ENCODE results near the gene ZFR2.

Gene ZFR2

DNA sequence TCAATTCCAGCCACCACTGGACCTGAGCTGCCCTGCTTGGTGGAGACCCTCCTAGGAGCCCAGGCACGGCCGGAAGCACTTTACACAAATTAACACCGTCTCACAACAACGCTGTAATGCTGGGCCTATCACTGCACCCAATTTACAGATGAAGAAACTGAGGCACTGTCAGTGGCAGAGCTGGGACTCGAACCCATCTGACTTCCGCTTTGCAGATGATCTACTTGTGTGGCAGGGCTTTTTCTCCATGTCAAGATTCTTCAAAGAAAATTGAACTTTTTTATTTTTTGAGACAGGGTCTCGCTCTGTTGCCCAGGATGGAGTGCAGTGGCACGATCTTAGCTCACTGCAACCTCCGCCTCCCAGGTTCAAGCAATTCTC is 33.8 kb downstream of the ZFR2 start:
- TF ChIP-seq TAF1 (IDR thresholded peaks at IDR 0.05; ENCODE audit: borderline replicate concordance, insufficient read depth, low read length) (no peak), POLR2AphosphoS5 (IDR thresholded peaks at IDR 0.05; ENCODE audit: low read depth, low read length) (no peak), FOXP2 (optimal IDR thresholded peaks at IDR 0.05; ENCODE audit: borderline replicate concordance, extremely low read depth, extremely low read length, insufficient read depth) (no peak), SIN3A (IDR thresholded peaks at IDR 0.05; ENCODE audit: borderline replicate concordance, insufficient read depth, low read length) (no peak)
- TF ChIP-seq, protein P1, sequence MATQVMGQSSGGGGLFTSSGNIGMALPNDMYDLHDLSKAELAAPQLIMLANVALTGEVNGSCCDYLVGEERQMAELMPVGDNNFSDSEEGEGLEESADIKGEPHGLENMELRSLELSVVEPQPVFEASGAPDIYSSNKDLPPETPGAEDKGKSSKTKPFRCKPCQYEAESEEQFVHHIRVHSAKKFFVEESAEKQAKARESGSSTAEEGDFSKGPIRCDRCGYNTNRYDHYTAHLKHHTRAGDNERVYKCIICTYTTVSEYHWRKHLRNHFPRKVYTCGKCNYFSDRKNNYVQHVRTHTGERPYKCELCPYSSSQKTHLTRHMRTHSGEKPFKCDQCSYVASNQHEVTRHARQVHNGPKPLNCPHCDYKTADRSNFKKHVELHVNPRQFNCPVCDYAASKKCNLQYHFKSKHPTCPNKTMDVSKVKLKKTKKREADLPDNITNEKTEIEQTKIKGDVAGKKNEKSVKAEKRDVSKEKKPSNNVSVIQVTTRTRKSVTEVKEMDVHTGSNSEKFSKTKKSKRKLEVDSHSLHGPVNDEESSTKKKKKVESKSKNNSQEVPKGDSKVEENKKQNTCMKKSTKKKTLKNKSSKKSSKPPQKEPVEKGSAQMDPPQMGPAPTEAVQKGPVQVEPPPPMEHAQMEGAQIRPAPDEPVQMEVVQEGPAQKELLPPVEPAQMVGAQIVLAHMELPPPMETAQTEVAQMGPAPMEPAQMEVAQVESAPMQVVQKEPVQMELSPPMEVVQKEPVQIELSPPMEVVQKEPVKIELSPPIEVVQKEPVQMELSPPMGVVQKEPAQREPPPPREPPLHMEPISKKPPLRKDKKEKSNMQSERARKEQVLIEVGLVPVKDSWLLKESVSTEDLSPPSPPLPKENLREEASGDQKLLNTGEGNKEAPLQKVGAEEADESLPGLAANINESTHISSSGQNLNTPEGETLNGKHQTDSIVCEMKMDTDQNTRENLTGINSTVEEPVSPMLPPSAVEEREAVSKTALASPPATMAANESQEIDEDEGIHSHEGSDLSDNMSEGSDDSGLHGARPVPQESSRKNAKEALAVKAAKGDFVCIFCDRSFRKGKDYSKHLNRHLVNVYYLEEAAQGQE (IDR thresholded peaks at IDR 0.05; ENCODE audit: insufficient read depth in 1 of 2, low read depth in 2 of 2, low read length in 2 of 2), result no peak

DNA sequence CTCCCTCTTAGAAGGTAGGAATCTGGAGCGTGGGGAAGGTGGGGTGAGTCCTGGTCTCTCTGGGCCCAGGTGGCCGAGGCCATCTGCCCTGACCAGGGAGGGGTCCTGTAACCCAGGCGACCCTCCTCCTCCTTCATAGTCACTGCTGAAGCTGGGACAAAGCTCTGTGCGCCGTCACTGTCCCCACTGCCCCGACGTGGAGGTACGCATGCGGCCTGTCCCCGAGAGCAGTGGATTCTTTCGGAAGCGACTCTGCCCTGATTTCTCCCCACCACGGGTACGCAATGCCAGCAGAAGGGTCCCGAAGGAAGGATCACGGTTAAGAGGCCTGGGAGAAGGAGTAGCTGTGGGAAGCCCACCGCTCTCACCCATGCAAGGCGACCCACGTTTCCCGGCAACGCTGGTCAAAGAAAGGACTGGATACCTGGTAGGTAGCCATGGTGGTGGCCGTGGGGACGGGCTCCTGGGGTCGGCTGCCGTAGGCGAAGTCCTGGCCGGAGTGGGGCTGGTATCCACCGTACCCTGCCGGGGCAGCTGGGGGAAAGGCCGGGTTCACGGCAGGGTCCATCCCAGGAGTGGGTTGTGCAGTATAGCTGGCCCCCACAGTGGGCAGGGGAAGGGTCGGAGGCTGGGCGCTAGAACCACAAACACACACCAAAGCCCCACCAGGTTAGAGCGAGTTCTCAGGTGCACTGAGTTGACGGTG is 34.3 kb downstream of the ZFR2 start:
- TF ChIP-seq POLR2AphosphoS5 (IDR thresholded peaks at IDR 0.05; ENCODE audit: low read depth, low read length) (no peak), FOXP2 (optimal IDR thresholded peaks at IDR 0.05; ENCODE audit: borderline replicate concordance, extremely low read depth, extremely low read length, insufficient read depth) (no peak), TAF1 (IDR thresholded peaks at IDR 0.05; ENCODE audit: borderline replicate concordance, insufficient read depth, low read length) (no peak), SIN3A (IDR thresholded peaks at IDR 0.05; ENCODE audit: borderline replicate concordance, insufficient read depth, low read length) (no peak)
- TF ChIP-seq, protein P1 (IDR thresholded peaks at IDR 0.05; ENCODE audit: insufficient read depth in 1 of 2, low read depth in 2 of 2, low read length in 2 of 2), result no peak

DNA sequence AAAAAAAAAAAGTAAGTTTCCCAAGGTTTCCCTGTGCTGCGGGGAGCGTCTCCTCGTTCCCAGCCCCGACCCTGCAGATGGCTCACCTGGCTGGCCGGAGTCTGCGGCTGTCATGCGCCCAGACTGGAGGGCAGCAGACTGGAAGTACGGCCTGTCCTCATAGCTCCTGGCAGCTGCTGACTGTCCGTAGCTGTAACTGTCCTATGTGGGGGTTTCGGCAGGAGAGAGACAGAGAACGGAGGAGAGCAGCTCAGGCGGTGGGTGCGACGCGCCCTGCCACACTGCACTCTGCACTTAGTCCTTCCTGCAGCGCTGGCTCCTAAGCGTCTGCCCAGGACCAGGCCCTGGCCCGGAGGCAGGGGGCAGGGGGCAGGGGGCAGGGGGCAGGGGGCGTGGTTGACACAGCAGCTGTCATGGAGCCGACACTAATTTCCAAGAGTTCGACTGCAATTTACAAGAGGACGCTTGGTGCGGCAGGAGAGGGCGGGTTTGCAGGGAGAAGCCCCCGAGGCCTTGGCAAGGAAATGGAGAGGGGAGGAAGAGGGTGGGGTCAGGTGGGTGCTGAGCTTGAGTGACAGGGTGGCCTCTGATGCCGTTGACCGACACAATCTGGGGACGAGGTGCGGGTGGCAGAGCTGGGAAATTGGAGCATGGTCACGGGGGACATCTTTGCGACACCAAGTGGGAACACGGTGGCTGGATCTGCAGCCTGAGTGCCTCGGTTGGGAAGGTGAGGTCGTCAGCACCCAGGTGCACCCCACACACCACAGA is 35.1 kb downstream of the ZFR2 start:
- TF ChIP-seq SIN3A (IDR thresholded peaks at IDR 0.05; ENCODE audit: borderline replicate concordance, insufficient read depth, low read length), result no peak
- no peak for TF ChIP-seq FOXP2 (optimal IDR thresholded peaks at IDR 0.05; ENCODE audit: borderline replicate concordance, extremely low read depth, extremely low read length, insufficient read depth)
- no peak for TF ChIP-seq POLR2AphosphoS5 (IDR thresholded peaks at IDR 0.05; ENCODE audit: low read depth, low read length)
- TF ChIP-seq, protein P1 (IDR thresholded peaks at IDR 0.05; ENCODE audit: insufficient read depth in 1 of 2, low read depth in 2 of 2, low read length in 2 of 2), result no peak
- no peak for TF ChIP-seq TAF1 (IDR thresholded peaks at IDR 0.05; ENCODE audit: borderline replicate concordance, insufficient read depth, low read length)

DNA sequence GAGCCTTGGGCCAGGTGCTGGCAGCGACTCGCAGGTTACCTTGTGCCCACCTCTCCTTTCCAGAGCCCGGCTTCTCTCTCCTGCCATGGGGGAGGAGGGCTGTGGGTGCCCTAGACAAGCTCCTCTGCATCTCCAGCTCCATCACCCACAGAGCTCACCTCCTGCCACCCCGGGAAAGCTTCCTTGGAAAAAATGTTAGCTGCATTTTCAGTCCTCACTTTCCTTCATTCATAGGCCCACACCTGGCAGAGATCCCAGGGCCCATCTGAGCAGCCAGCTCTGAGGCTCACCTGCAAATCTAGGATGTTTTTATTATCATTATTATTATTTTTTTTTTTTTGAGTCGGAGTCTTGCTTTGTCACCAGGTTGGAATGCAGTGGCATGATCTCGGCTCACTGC is 36.8 kb downstream of the ZFR2 start:
- TF ChIP-seq, protein P1 (IDR thresholded peaks at IDR 0.05; ENCODE audit: insufficient read depth in 1 of 2, low read depth in 2 of 2, low read length in 2 of 2), result no peak
- TF ChIP-seq FOXP2 (optimal IDR thresholded peaks at IDR 0.05; ENCODE audit: borderline replicate concordance, extremely low read depth, extremely low read length, insufficient read depth) (no peak), POLR2AphosphoS5 (IDR thresholded peaks at IDR 0.05; ENCODE audit: low read depth, low read length) (no peak)
